HG02943 (cell line): ENCODE measurements around the gene TEX22.

Experiments
- ATAC-seq: cut with Tn5 transposase; IDR thresholded peaks from one replicate; pipeline ENCODE4 v1.9.1; 2021; ENCODE audit warnings: mild to moderate bottlenecking, low read depth, moderate library complexity; ENCODE audit not compliant: unreplicated experiment

TEX22 gene

DNA sequence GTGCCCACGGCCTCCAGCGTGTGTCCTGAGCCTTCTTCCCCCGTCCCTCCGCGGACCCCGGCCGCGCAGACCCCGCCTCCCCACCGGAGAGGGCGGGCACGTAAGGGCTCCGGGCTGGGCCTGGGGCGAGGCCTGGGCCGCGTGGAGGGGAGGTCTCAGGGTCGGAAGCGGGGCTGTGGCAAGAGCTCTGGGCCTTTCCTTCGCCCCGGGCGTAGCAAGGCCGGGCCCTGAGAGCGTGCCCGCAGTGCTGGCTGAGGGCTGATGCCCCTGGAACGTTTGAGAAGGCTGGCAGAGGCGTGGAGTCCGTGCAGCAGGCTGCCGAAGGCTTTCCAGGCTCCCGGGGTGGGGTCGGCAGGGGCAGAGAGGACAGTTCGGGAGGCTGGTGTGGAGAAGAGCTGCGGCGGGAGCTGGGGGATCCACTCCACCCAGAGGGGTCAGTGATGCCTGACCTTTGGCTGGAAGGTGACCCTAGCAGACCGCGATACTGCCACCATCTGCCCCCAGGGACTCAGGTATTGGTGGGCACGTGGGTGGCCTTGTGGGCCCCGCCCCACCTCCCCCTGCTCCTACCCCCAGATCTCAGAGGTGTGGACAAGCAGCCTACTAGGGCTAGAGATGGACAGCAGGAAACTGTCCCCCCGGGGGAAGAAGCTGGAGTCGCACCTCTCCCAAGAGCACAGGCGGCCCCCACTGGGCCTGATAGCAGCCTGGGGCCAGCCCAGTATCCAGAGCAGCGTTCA, 558 bp downstream of the TEX22 start:
- ATAC-seq, result no peak

DNA sequence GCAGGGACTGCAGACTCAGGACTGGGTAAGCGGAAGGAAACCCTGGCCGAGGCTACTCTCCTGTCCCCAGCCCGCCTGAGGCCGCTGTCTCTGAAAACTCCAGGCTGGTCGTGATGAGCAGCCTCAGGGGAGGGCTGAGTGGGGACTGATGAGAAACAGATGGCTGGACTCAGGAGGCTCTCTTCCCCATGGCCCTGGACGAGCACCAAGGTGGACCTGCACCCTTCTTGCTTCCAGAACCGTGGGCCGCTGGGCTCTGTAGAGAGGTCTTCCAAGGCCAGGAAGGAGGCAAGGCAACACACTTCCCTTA, 1.1 kb downstream of the TEX22 start:
- ATAC-seq, result no peak

DNA sequence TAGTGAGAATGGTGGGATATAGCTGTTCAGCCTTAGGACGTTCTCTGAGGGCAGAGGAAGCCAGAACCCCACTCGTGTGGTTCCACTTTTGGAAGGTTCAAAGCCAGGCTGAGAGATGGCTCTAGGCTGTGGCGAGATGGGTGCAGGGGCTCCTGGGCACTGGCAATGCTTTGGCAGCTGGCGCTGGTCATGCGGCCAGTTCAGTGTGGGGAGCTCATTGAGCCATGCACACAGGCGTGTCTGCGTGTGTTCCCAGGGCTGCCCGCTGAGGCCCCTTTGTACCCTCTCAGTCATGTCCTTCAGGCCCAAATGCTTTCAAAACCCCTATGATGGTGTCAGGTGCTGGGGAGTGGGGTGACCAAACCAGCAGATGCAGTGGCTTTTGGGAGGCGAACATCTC, 1.7 kb downstream of the TEX22 start:
- no peak for ATAC-seq

DNA sequence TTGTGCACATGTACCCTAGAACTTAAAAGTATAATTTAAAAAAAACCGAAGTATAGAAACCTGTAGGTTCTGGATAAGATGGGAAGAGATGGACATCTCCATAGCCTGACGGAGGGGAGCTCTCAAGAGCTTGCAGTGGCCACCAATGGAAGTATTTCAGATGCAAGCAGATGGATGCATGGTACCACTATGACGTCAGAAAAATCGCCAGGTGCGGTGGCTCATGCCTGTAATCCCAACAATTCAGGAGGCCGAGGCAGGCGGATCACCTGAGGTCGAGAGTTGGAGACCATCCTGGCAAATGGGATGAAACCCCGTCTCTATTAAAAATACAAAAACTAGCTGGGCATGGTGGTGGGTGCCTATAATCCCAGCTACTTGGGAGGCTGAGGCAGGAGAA, 3.4 kb downstream of the TEX22 start:
- no peak for ATAC-seq

DNA sequence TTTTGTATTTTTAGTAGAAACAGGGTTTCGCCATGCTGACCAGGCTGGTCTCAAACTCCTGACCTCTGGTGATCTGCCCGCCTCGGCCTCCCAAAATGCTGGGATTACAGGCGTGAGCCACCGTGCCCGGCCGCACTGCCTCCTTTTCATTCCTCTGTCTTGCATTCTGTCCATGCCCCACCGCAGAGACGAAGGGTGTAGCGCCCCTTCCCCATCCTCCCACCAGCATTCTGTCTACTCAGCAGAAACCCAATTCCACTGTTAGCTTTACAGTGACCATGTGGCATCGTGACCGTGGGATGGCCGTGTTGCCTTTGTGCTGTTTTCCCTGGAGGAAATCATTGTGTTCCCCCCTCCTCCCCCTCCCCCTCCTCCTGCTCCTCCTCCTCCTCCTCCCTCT, 10.3 kb downstream of the TEX22 start:
- no peak for ATAC-seq

DNA sequence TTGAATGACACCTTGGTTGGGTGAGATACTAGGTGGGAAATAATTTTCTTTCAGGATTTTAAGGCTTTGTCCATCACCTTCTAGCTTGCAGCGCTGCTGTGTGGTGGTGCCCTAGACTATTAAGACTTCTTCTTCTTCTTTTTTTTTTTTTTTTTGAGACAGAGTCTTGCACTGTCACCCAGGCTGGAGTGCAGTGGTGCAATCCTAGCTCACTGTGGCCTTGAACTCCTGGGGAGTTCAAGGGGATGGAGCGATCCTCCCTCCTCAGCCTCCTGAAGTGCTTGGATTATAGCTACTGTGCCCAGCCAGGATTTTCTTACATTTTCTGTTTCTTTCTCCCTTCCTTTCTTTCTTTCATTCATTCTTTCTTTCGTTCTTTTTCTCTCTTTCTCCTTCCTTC, 11.0 kb downstream of the TEX22 start:
- no peak for ATAC-seq

DNA sequence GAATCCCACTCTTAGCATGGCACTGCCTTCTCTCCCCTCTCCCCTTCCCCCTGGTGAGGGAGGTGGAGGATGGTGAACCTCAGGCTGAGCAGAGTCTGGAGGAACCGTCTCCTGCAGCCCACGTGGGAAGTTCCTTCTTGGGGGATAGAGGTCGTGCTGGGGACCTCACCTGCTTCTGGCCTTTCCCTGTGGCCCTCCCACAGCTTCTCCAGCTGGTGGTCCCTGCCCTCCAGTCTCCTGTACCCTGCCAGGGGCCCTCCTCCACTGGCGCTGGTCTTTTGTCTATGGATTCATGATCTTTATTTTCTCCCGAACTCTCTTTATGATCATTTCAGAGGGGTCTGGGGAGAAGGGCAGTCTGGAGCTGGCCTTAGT, 12.3 kb downstream of the TEX22 start:
- no peak for ATAC-seq

DNA sequence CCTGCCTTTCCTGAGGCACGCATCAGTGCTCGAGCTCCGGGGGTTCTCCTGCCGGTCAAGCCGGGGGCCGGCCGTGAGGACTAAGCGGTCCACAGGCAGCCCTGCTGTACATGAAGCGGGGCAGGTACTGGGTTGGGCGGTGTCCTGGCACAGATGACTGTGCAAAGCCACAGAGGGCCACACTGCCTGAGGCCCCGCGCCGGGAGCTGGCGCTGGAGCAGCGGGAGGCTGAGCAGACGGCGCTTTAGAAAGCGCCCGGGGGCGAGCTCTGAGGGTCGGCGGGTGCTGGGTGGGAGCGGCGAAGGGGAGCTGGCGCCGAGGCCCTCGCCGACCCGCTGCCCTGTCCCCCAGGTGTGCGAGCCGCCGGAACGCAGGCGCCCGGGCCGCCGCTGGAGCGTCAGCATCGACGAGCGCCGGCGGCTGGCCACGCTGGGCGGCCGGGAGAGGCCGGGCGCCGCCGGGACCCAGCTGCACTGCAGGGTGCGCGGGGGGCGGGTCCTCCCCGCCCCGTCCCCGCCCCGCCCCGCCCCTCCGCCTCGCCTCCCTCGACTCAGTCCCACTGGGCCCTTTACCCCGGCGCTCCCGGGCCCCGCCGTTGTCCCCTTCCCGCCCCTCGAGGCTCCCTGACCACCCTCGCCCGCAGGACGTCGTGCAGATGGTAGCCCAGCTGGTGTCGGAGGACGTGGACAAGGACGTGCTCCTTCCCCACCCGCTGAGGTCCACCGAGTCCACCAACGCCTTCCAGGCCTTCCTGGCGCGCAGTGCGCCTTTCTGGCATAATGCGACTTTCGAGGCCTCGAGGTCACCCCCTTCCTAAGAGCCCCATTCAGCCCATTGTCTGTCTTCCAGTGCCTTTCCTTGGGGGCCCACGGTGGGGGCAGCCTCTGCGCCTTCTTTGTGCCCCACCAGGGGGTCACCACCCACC, 12.9 kb downstream of the TEX22 start:
- no peak for ATAC-seq

DNA sequence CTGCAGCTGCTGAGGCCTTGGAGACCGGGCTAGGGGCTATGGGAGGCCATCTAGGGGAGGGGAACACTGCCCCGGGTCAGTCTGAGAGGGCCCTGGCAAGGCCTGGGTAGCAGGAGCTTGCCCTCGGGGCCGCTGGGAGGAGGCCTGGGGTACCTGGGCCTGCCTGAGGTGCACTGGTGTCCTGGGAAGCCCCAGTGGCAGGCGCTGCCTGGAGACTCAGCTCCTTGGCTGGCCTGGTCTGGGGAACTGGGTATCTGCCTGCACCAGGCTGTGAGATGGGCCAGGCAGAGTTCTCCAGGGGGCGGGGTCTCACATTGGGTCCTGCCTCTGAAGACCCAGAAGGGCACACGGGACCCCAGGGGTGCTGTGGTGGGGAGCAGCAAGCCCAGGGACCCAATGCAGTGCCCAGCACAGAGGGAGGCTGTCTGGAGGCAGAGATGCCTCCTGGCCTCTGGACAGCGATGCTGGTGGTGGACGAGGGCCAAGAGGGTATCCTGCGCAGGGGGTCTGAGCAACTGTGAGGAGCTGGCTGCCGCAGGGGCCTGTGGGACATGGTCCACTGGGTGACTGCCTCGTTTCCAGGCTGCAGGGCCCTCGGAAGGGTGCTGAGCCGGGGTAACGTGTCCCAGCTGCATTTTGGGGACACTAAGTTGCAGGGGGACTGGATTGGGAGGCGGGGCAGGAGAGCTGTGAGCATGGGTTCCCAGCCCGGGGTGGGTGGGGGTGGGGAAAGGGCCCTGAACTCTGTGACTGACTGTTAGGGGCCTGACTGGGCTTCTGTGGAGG, 13.8 kb downstream of the TEX22 start:
- ATAC-seq, result no peak

DNA sequence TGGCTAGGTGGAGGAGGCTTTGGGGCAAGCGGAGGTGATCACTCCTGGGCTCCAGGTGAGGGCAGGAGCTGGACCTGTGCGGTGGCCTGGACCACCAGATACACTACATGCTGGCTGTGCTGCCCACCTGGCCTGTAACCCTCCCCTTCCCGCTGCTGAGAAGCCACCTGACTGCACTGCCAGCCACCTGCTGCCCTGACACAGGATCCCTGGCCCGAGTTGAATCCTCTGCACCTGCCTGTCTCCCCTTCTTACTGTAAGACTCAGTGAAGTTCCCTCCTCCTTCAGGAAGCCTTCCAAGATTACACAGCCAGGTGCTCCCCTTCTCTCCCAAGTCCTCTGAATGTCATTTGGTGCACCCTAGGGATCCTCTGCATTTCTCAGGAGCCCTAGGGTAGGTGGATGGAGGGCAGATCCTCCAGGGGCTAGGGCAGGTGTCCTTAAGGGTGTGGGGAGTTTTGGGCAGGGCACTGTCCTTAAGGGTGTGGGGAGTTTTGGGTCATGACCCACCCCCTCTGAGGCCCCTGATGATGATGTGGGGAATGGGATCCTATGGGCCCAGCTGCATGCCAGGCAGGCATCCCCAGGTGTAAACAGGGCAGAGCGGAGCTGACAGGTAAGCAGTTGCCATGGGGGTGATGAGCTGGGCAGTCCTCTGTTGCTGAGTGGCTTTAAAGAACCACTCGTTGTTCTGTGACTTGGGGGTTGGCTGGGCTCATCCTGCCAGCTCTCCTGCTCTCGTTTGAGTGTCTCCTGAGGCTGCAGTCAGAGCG, 14.6 kb downstream of the TEX22 start:
- no peak for ATAC-seq

DNA sequence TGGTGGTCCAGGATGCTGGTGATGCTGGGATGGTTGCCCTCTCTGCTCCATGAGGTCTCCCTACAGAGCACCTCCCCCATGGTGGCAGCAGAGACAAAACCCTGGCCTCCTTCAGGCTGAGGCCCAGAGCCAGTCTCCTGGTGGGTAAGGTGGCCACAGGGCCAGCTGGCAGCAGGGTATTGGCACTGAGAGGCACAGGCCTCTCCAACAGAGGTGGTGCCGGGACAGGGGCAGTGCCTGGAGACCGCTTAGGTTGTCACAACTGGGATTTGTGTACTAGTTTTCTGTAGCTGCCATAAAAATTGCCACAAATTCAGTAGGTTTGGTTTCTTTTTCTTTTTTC, 15.2 kb downstream of the TEX22 start:
- ATAC-seq, result no peak

DNA sequence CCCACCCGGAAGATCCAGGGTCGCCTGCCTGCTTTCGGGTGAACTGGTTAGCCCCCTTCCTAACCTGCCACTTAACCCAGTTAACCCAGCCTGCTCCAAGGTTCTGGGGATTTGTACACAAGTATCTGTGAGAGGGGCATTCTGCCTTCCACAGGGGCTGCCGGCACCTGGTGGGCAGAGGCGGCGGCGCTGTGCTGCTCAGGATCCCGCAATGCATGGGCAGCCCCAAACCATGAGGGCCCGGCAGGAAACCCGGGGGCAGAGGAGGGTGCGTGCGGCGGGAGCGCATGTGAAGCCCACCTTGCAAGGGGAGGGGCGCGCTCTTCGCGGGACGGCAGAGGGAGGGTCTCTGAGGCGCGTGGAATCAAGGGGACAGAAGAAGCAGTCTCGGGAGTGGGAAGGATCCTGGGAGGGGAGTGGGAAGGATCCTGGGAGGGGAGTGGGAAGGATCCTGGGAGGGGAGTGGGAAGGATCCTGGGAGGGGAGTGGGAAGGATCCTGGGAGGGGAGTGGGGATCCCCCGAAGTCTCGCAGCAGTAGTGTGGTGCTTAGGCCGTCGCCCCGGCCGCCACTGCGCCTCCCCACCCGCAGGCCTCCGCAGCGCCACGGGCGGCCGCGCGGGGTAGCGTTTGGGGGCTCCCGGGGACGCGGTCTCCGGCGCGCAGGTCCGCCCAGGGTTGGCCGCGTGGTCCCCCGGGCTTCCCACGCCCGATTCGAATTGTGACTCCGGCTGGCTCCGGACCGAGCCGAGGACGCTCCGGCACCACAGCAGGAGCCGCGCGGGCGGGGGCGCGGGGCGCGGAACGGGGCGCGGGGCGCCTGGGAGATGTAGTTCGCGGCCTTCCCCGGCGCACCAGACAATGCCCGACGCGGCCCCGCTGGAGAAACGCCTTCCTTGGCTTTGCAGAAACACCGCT, 16.4 kb downstream of the TEX22 start:
- ATAC-seq, result no peak

DNA sequence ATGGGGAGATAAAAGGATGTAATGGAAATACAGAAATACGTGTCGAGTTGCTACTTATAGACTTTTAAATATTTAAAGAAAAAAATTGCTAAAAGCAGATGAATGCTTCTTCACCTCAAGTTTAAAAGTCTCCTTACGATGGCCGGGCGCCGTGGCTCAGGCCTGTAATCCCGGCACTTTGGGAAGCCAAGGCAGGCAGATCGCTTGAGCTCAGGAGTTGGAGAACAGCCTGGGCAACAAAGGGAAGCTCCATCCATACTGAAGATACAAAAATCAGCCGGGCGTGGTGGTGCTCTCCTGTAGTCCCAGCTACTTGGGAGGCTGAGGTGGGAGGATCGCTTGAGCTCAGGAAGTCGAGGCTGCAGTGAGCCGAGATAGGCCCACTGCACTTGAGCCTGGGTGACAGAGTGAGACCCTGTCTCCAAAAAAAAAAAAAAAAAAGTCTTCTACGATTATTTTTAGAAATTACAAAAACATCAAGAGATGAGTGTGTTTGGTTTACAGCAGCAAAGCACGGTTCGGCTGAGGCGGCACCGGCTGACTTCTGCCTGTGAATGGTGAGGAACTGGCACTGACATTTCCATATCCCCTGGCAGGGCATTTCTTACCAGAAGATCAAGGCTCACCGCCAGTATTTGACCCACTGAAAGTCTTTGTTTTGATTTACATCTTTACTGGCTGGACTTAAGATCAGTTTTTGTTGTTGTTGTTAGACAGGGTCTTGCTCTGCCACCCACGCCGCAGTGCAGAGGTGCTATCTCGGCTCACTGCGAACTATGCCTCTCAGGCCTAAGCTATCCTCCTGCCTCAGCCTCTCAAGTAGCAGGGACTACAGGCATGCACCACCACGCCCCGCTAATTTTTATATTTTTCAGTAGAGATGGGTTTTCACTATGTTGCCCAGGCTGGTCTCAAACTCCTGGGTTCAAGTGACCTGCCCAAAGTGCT, 17.4 kb downstream of the TEX22 start:
- no peak for ATAC-seq

DNA sequence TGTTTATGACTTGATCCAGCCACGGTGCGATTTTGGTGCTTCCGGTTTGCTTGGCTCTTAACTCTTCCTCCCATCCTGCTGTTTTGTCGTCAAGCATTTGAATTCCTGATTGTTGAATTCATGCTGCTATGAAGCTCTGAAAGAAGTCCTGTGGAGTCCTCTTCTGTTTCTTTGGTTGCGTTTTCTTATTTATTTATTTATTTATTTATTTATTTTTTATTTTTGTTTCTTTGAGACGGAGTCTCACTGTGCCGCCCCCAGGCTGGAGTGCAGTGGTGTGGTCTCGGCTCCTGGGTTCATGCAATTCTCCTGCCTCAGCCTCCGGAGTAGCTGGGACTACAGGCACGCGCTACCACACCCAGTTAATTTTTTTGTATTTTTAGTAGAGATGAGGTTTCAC, 18.3 kb downstream of the TEX22 start:
- no peak for ATAC-seq

DNA sequence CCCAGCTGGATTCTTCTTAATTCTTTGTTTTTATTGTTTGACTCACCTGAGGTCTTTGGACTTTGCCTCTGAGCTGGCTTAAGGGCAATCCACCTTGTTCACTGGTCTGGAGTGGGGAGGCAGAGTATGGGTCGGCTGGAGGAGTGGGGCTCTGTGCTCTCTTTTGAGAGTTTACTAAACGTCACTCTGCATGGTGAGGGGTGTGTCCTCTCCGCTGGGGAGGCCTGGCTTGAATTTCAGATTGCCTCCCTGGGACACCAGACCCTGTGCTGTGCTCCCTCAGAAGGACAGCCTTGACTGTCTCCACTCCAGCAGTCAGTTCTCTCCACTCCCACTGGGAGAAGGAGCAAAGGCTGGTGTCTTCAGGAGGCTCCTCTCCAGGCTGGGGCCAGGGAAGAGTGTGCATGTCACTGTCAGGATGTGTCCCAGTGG, 19.4 kb downstream of the TEX22 start:
- ATAC-seq, result no peak

DNA sequence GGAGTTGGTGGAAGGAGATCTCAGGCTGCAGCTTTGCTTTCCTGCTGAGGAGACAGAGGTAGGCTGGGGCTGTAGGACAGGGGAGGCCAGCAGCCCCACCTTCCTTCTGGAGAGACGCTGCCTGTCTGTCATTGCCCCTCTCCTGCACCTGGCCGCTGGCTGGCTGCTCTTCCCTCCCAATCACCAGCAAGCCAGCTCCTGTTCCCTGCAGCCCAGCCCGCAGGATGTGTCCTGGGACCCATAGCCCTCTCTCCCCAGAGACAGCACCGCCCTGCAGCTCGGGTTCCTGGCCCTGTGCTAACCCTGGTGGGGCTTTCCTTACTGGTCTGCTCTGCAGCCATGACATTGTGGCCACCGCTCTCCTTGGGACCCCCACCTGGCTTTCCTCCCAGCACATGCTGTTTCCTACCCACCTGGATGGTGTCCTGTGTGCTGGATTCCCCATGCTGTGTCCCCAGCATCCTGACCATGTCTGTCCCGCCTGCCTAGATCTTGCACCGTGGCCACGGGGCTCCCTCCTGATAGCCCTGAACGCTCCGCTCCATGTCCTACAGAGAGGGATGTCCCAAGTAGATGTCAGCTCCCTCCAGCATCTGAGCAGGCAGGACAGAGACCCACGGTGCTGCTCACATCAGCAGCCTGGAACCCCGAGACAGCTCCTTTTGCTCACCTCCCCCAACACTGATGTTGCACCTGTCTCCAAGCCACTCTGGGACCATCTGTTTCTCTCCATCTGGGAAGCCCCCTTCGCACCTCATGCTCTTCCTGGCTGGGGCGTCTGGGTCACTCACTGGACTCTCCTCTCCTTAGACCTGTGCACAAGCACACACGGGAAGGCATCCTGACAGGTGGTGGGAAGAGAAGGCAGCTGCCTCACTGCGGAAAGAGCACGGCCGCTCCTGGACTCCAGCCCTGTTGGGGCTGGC, 20.2 kb downstream of the TEX22 start:
- ATAC-seq, result no peak
